PFSK-1 (cell line): ENCODE results near the gene OSBPL6.

Source experiments
- FOXP2 ChIP-seq: optimal IDR thresholded peaks from 2 replicates; pipeline ENCODE3; 2011; ENCODE audit warnings: borderline replicate concordance, control low read depth, inconsistent platforms; ENCODE audit not compliant: insufficient read depth; ENCODE audit errors: extremely low read length, extremely low read depth
- POLR2AphosphoS5 ChIP-seq: IDR thresholded peaks from 2 replicates; pipeline ENCODE4 v1.6.1; 2012; ENCODE audit warnings: low read depth, mild to moderate bottlenecking, control low read depth, low read length, moderate library complexity
- SIN3A ChIP-seq: IDR thresholded peaks from 2 replicates; pipeline ENCODE4 v1.6.1; 2012; ENCODE audit warnings: mild to moderate bottlenecking, low read length, moderate library complexity, borderline replicate concordance; ENCODE audit not compliant: insufficient read depth
- TAF1 ChIP-seq: IDR thresholded peaks from 2 replicates; pipeline ENCODE4 v1.6.1; 2012; ENCODE audit warnings: low read length, control low read depth, borderline replicate concordance; ENCODE audit not compliant: insufficient read depth
- TF ChIP-seq, protein P1 (sequence below), 2 experiments: IDR thresholded peaks; 2 replicates each; pipeline versions ENCODE4 v1.6.1 to v1.8.0; 2011 to 2012; ENCODE audit warnings: low read depth in 2 of 2, low read length in 2 of 2, control low read depth in 1 of 2, inconsistent platforms in 1 of 2, mild to moderate bottlenecking in 1 of 2, moderate library complexity in 1 of 2; ENCODE audit not compliant: insufficient read depth in 1 of 2

OSBPL6 gene

DNA sequence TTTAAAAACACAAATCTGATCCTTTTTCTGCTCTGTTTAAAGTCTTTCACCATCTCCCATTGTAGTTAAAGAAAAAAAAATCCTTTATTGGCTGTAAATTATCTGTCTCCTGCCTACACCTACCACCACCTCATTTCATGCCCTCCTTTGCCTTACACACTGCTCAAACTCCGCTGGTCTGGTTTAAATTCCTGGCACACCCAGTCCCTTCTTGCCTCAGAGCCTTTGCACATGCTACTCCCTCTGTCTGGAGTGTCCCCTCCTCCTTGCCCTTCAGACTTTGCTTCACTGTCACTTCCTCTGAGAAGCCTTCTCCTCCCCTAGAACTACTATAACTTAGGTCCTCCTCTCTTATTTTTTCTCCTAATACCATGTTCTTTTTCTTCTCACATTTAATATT, 49.6 kb downstream of the OSBPL6 start:
- no peak for TF ChIP-seq SIN3A
- TF ChIP-seq TAF1 = no peak
- TF ChIP-seq FOXP2 = no peak
- TF ChIP-seq POLR2AphosphoS5 = no peak
- TF ChIP-seq, protein P1, sequence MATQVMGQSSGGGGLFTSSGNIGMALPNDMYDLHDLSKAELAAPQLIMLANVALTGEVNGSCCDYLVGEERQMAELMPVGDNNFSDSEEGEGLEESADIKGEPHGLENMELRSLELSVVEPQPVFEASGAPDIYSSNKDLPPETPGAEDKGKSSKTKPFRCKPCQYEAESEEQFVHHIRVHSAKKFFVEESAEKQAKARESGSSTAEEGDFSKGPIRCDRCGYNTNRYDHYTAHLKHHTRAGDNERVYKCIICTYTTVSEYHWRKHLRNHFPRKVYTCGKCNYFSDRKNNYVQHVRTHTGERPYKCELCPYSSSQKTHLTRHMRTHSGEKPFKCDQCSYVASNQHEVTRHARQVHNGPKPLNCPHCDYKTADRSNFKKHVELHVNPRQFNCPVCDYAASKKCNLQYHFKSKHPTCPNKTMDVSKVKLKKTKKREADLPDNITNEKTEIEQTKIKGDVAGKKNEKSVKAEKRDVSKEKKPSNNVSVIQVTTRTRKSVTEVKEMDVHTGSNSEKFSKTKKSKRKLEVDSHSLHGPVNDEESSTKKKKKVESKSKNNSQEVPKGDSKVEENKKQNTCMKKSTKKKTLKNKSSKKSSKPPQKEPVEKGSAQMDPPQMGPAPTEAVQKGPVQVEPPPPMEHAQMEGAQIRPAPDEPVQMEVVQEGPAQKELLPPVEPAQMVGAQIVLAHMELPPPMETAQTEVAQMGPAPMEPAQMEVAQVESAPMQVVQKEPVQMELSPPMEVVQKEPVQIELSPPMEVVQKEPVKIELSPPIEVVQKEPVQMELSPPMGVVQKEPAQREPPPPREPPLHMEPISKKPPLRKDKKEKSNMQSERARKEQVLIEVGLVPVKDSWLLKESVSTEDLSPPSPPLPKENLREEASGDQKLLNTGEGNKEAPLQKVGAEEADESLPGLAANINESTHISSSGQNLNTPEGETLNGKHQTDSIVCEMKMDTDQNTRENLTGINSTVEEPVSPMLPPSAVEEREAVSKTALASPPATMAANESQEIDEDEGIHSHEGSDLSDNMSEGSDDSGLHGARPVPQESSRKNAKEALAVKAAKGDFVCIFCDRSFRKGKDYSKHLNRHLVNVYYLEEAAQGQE (IDR thresholded peaks at IDR 0.05; ENCODE audit: insufficient read depth in 1 of 2, low read depth in 2 of 2, low read length in 2 of 2) = no peak

DNA sequence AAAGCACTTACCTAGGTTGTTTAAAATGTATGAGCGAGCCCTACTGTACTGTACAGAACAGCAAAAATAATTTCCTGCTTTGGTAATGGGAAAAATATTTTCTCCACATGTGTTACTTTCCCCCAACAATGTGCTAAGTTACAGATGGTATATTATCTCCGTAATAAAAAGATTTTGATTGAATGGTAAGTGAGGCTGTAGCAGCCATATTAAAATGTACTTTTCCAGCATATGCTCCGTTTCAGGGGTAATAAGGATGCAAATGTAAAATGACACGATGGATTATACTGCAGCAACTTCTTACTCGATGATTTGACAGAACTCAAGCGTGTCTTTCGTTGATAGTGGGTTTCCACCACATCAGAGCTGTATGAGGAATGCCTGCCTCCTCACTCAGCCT, 50.5 kb downstream of the OSBPL6 start:
- TF ChIP-seq, protein P1 (IDR thresholded peaks at IDR 0.05; ENCODE audit: insufficient read depth in 1 of 2, low read depth in 2 of 2, low read length in 2 of 2) = no peak
- TF ChIP-seq FOXP2 (no peak), SIN3A (no peak), TAF1 (no peak), POLR2AphosphoS5 (no peak)

DNA sequence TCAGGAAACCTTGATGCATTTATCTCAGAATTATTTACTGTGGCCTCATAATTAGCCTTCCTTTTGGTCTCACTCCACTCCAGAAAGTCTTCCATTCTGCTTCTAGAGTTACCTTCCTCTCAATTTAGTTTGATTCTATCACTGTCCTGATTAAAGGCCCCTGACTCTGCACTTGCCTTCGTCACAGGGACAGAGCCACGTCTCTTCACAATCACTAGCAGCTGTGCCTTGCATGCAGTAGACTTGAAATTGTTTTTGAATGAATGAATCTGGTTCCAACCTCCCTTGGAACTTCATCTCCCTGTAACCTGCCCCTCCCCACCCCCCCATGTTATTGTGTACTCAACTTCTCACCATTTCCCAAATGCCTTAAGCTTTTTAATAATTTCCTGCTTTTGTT, 52.4 kb downstream of the OSBPL6 start:
- no peak for TF ChIP-seq SIN3A
- TF ChIP-seq POLR2AphosphoS5 = no peak
- no peak for TF ChIP-seq TAF1
- TF ChIP-seq, protein P1 (IDR thresholded peaks at IDR 0.05; ENCODE audit: insufficient read depth in 1 of 2, low read depth in 2 of 2, low read length in 2 of 2) = no peak
- no peak for TF ChIP-seq FOXP2

DNA sequence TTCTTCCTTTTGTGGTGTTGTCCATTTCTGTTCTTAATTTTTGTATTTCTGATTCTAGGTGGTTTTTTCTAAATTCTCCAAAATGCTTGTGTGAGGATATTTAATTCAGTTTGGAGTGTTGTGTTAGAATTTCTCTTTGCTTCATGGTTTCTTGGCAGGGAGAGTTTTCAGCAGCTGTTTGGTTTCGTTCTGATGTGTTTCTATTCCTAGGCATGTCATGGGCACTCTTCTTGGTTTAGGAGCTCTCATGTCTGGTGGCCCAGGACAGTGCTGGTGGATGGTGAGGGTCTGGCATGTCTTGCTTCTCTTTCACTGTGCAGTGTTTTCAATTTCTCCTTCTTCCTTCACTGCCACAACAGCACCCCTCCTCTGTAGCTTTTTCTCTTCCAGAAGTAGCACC, 52.9 kb downstream of the OSBPL6 start:
- no peak for TF ChIP-seq POLR2AphosphoS5
- TF ChIP-seq FOXP2 = no peak
- TF ChIP-seq, protein P1 (IDR thresholded peaks at IDR 0.05; ENCODE audit: insufficient read depth in 1 of 2, low read depth in 2 of 2, low read length in 2 of 2) = no peak
- no peak for TF ChIP-seq TAF1
- no peak for TF ChIP-seq SIN3A

DNA sequence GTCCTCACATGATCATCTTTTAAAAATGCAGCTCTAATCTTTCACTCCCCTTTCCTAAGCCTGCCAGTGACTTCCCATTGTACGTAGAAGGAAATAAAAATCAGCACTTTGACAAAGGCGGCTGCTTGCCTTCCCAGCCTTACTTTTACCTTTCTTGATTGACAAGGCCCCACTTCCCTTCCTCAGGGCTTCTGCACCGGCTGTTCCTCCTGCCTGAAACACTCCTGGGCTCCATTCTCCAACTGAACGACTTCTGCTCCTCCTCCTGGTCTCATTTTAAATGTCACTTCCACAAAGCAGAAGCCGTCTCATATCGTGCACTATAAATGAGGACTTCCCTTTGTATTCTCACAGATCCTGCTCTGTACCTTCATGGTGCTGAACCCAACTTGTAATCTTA, 56.1 kb downstream of the OSBPL6 start:
- TF ChIP-seq SIN3A (no peak), FOXP2 (no peak), TAF1 (no peak), POLR2AphosphoS5 (no peak)
- TF ChIP-seq, protein P1 (IDR thresholded peaks at IDR 0.05; ENCODE audit: insufficient read depth in 1 of 2, low read depth in 2 of 2, low read length in 2 of 2) = no peak
